Endothelial cell of umbilical vein (primary cell): ENCODE measurements around the gene RIMBP2.

Experiments used
- CTCF ChIP-seq, 2 donors: IDR thresholded peaks; 1 replicate in 1 of 2; 2 replicates in 1 of 2; pipeline ENCODE4 v1.5.1; 2011; ENCODE audit warnings: low read length in 2 of 2, mild to moderate bottlenecking in 2 of 2, moderate library complexity in 2 of 2, control low read depth in 1 of 2, inconsistent platforms in 1 of 2, low read depth in 1 of 2; ENCODE audit not compliant: insufficient read depth in 1 of 2; ENCODE audit errors: extremely low read depth in 1 of 2
- EZH2 ChIP-seq: IDR thresholded peaks from 2 replicates; pipeline ENCODE4 v1.6.1; 2012; ENCODE audit warnings: borderline replicate concordance, low read depth, mild to moderate bottlenecking, moderate library complexity, low read length, inconsistent platforms; ENCODE audit not compliant: severe bottlenecking
- FOS ChIP-seq: IDR thresholded peaks from 2 replicates; pipeline ENCODE4 v1.6.1; 2011; ENCODE audit warnings: mild to moderate bottlenecking, low read length, moderate library complexity, borderline replicate concordance; ENCODE audit not compliant: insufficient read depth
- JUN ChIP-seq: IDR thresholded peaks from 2 replicates; pipeline ENCODE4 v1.6.1; 2011; ENCODE audit warnings: borderline replicate concordance, low read depth; ENCODE audit not compliant: insufficient read length, insufficient read depth
- POLR2A ChIP-seq: IDR thresholded peaks from 2 replicates; pipeline ENCODE4 v1.6.1; 2012; ENCODE audit warnings: low read depth, mild to moderate bottlenecking, control low read depth, low read length
- POLR2AphosphoS5 ChIP-seq: IDR thresholded peaks from 2 replicates; pipeline ENCODE4 v1.6.1; 2012; ENCODE audit warnings: low read depth, mild to moderate bottlenecking, control low read depth, low read length, moderate library complexity; ENCODE audit not compliant: insufficient read depth

- TF ChIP-seq EZH2 (no peak), CTCF (IDR thresholded peaks at IDR 0.05; ENCODE audit: extremely low read depth in 1 of 2, insufficient read depth in 1 of 2, low read depth in 1 of 2, low read length in 2 of 2) (no peak), FOS (no peak), POLR2A (no peak), JUN (no peak), POLR2AphosphoS5 (no peak)
Observed at GRCh38 chr12:130499474-130499873, 216.6 kb downstream of the RIMBP2 start.
